Measurements from ENCODE around the gene ZFYVE19.

ZFYVE19 gene, protein sequence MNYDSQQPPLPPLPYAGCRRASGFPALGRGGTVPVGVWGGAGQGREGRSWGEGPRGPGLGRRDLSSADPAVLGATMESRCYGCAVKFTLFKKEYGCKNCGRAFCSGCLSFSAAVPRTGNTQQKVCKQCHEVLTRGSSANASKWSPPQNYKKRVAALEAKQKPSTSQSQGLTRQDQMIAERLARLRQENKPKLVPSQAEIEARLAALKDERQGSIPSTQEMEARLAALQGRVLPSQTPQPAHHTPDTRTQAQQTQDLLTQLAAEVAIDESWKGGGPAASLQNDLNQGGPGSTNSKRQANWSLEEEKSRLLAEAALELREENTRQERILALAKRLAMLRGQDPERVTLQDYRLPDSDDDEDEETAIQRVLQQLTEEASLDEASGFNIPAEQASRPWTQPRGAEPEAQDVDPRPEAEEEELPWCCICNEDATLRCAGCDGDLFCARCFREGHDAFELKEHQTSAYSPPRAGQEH

DNA sequence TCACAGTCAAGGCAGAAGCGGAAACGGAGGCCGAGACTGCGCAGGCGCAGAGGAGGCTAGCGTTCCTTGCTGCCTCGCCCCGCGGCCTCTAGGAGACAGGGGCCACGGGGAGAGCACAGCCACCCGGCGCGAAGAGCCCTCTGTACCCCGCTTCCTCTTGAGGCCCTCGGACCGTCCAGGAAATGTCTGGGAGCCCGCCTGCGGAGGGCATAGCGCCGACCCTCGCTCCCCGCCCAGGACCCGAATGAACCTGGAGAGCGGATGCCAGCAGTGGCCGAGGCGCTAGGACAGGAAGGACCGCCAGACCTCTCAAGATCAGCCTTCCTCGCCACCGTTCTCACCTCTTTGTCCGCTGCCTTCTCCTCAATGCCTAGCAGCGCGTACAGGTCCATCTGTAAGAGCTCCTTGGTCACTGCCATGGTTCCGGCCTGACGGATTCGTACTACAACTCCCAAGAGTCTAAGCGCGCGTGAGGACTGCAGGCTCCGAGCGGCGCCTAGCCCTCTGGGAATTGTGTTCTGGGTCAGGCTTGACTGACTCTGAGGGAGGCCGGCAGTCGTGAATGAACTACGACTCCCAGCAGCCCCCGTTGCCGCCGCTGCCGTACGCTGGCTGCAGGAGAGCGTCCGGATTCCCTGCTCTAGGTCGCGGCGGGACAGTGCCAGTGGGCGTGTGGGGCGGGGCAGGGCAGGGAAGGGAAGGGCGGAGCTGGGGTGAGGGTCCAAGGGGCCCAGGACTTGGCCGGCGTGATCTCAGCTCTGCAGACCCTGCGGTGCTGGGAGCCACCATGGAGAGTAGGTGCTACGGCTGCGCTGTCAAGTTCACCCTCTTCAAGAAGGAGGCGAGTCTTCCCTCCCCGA, at the start of gene ZFYVE19, which contains the start of gene DNAJC17:
TSS of gene ZFYVE19 (plus strand) at position 62 of the 860 bp plus-strand sequence. CDS start at position 563, 501 bp downstream.
TSS of gene DNAJC17 (minus strand) at position 446 of the 860 bp plus-strand sequence. CDS start at position 419, 27 bp downstream.
- peak; percentile 91 to 93 for DNase-seq (ENCODE audit: low read depth in 2 of 2)

DNA sequence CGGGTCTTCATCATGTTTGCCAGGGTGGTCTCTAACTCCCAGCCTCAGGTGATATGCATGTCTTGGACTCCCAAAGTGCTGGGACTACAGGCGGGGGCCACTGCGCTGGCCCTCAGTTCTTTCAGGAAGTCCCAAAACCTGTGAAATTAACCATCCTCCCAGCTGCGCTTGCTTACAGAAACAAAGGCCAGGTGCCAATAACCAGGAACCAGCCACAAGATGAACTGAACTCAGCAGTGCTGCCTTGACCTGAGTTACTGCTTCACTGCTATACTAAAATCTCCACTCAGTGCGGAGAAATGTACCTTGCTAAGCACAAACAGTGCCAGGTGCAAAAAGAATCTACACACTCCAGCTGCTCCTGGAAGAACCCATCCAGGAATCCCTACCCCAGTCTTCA, 46.9 kb upstream of the ZFYVE19 start:
- DNase-seq (ENCODE audit: low read depth in 2 of 2) = no peak

DNA sequence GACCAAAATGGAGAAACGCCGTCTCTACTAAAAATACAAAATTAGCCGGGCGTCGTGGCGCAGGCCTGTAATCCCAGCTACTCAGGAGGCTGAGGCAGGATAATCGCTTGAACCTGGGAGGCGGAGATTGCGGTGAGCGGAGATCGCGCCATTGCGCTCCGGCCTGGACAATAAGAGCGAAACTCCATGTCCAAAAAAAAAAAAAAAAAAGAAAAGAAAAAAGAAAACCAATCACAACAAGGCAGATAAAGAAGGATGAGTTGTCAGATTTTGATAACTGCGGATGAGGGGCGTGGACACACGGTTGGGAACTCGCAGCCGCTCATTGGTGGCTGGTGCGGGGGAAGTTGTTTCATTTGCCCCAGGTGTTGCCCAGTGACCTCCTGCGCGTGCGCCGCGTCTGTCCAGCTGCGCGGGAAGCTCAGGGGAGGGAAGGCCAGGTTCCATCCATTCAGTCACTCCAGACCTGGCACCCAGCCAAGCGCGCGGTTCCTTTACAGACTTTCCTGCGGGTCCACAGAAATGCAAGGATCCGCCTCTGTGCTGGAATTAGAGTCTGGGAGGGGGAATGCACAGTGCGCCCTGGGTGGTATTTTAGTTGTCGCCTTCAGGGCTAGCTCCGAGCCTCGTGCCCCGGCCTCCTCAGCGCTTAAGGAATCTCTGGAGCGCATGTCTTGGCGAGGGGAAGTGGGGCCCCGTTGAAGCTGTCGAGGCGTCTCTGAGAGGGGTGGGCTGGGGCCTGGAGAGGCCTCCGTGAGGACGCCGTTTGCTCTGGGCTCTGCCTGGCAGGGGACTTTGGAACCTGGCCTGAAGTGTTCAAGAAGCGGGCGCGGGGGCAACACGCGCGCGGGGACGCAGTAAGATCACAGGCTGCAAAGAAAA, 43.7 kb upstream of the ZFYVE19 start:
- DNase-seq (ENCODE audit: low read depth in 2 of 2) = no peak

GRCh38 chr15:40763801-40764628, 42.9 kb upstream of the ZFYVE19 start, which contains the start of gene GCHFR:
GCHFR (plus strand) TSS chr15:40764068; CDS start chr15:40764181, 113 bp downstream.
- peak in 1 of 2 donors; percentile 38 for DNase-seq (ENCODE audit: low read depth in 2 of 2)

DNA sequence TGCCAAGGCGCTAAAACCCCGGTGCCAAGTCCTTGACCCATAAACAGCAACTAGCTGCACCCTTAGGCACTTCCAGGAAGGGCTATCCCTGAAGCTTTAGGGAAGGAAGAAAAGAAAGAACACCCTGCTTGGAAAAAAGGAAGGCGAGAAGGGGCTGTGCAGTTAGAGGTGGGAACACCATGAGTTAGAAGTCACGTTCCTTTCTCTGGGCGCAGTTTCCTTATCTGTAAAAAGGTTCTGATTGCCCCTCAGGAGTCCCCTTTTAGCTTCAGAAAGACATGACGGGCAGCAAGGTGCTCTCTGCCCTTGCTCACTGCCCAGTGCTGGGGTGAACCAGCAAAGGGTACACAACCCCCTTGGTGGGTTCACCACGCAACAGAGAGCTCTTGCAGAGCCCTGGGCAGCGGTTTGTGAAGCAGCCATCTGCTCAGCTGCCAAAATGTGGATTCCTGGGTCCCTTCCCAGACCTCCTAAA, 42.2 kb upstream of the ZFYVE19 start:
- DNase-seq (ENCODE audit: low read depth in 2 of 2) = no peak

DNA sequence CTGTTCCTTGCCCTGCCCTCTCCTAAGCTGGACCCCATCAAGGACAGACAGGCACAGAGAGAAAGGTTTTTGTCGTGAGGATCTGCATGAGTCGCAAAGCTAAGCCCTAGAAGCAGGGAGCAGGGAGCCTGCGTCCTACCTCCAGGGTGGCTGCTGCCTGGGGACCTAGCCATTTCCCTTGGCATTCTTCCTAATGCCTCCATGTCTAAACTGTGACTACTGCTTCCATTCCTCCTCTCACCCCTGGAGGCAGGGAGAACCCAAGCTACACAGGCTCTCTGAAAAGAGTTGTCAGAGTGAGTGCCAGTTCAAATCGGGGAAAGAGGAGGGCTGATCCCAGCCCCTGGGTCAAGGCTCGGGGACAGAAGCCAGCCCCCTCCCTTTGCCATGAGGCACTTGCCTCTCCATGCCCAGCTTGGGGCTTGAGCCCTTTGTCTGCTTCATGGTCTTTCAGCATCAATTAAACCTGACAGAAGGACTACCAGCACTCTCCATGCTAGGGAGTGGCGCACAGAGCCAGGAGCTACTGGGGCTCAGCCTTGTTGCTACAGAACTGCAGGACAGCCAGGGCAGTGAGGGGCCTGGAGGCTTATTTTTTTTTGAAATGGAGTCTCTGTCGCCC, 40.6 kb upstream of the ZFYVE19 start:
- DNase-seq (ENCODE audit: low read depth in 2 of 2) = no peak

- no peak for DNase-seq (ENCODE audit: low read depth in 2 of 2)
Observed at GRCh38 chr15:40766906-40767837, 39.7 kb upstream of the ZFYVE19 start.

DNA sequence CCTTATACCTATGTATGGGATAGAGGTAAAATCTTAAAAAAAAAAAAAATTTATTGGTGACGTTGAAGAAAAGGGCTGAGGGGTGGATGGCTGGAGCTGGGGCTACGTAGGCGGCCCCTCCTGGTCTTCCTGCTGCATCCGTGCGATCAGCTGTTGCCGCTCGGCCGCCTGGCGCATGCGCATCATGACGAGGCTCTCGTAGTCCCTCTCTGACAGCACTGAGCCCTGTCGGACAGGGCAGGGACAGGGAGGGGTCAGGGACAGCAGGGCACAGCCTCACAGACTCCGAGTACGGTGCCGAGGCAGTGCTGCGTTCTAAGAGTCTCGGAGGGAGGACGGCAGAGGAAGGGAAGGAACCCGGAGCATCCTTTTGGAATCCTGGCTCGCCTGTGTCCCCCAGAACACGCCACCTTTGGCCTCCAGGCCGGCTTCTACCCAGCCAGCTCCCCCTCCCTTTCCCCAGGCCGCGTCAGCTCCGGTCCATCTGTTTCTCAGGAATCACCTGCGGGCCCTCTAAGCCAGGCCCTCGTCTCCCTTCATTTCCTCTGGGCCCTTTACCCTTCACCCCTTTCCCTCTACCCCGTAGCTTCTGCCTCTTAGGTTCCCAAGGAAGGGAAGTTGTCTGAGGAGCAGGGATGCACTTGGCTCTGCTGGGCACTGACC, 38.9 kb upstream of the ZFYVE19 start:
- DNase-seq (ENCODE audit: low read depth in 2 of 2) = no peak

- DNase-seq (ENCODE audit: low read depth in 2 of 2) = no peak
Observed at GRCh38 chr15:40768521-40769273, 38.2 kb upstream of the ZFYVE19 start.

DNA sequence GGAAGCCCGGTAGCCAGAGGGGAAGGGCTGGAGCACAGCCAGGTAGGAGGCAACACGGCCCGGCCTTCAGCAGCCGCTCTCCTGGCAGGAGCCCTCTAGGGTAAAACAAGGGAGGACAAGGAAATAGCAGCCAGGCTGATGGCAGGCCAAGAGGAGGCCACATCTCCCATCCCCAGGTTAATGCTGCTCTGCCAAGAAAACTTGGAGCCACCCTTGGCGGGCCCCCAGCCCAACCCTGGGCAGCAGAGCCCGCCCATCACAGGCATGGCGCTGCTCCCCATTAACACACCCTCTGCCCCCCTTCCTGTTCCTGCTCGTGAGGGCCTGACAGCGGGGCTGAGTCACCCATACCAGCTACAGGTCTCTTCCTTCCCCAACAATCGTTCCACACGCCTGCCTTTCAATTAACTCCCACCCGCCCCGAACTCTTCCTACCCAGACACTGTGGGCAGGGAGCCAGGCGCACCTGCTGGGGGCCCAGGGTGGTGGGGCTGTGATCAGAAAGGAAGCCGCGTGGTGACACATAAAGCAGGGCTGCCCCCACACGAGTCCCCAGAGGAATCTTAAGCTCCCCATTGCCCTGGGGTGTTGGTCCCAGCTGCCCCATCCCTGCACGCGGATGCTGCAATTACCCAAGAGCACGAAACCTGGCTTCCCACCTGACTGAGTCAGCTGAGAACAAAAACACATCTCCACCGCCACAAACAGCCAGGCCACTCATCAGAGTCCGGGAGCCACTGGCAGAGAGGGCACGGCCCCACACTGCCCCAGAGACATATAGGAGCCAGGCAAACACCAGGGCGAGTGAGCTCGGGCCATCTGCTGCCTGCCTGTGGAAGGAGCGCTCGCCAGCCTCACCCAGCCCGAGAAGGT, 37.4 kb upstream of the ZFYVE19 start, which contains the start of gene C15orf62:
TSS of gene C15orf62 (plus strand) at position 707 of the 873 bp plus-strand sequence. CDS start 516 bp downstream, outside the sequence.
- peak; percentile 57 to 76 for DNase-seq (ENCODE audit: low read depth in 2 of 2)

- no peak for DNase-seq (ENCODE audit: low read depth in 2 of 2)
Observed at GRCh38 chr15:40770147-40770721, 36.7 kb upstream of the ZFYVE19 start.

GRCh38 chr15:40771242-40771641, 35.6 kb upstream of the ZFYVE19 start:
- no peak for DNase-seq (ENCODE audit: low read depth in 2 of 2)

GRCh38 chr15:40772014-40772413, 34.9 kb upstream of the ZFYVE19 start:
- no peak for DNase-seq (ENCODE audit: low read depth in 2 of 2)

- DNase-seq (ENCODE audit: low read depth in 2 of 2) = no peak
Observed at GRCh38 chr15:40773496-40773895, 33.4 kb upstream of the ZFYVE19 start.

DNA sequence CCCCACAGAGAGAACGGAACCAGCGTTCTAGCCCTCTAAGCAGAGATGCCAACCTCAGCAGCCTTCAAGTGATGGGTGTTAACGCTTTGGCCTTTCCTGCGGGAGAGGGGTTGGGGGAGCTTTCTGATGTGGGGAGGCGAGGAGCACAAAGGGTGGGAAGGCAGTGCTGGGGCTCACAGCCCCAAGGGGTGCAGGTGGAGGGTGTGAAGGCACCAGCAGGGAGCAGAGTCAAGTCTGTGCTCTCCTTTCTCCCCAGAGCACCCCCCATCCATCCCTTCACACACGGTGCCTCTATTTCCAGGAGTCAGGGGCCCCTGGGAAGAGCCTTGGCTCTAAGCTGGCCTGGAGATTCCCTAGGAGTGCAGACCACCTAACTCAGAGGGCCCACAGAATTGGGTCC, 33.0 kb upstream of the ZFYVE19 start:
- DNase-seq (ENCODE audit: low read depth in 2 of 2) = no peak

DNA sequence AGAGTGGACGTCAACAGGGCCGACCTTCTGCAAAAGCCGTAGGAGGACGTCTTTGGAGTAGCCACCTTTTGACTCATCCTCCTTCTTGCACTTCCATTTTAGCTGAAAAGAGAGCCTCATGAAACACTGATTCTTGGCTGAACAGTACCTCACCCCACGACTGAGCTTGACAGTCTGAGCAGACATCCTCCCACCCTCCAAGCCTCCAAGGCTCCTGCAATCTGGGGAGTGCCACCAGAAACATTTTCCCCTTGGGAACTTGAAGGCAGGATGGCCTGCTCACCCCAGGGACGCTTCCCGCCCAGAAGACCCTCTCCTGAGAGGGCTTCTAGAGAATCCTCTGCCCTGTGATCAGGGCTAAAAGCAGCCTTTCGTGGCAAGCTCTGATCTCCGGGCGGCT, 31.9 kb upstream of the ZFYVE19 start:
- DNase-seq (ENCODE audit: low read depth in 2 of 2) = no peak
